GM19397 (cell line): ENCODE data around the gene NAT16.
A peak's percentile ranks its signal among the peaks of the same experiment; 100 is the strongest.
"Not testable (repeated sequence)": the region's sequence is repeated elsewhere in the genome, so short reads cannot be mapped to it uniquely, and the experiment has no call there.

ENCODE experiments used
- ATAC-seq: cut with Tn5 transposase; IDR thresholded peaks from one replicate; pipeline ENCODE4 v1.9.1; 2021; ENCODE audit warnings: mild to moderate bottlenecking, moderate library complexity; ENCODE audit not compliant: unreplicated experiment

NAT16 gene

GRCh38 chr7:101129603-101130117 lies 50.4 kb downstream of the NAT16 start:
- ATAC-seq, result no peak

- ATAC-seq, result no peak
Observed at GRCh38 chr7:101128040-101128834, 51.9 kb downstream of the NAT16 start.

- no peak for ATAC-seq
Observed at GRCh38 chr7:101127460-101128039, 52.5 kb downstream of the NAT16 start.

- ATAC-seq, result peak; percentile 29
Observed at GRCh38 chr7:101126651-101127459, 53.2 kb downstream of the NAT16 start, which contains the start of gene SERPINE1. SERPINE1 (plus strand) TSS chr7:101127104; CDS start chr7:101128394, 1,290 bp downstream.

- peak; percentile 56 for ATAC-seq
Observed at GRCh38 chr7:101125989-101126650, 54.0 kb downstream of the NAT16 start.

GRCh38 chr7:101124376-101125056 lies 55.6 kb downstream of the NAT16 start:
- no peak for ATAC-seq

- ATAC-seq, result no peak
Observed at GRCh38 chr7:101123703-101124068, 56.4 kb downstream of the NAT16 start.

GRCh38 chr7:101122933-101123702 lies 57.0 kb downstream of the NAT16 start:
- ATAC-seq, result no peak

- ATAC-seq, result no peak
Observed at GRCh38 chr7:101121991-101122932, 57.8 kb downstream of the NAT16 start.

GRCh38 chr7:101121631-101121990 lies 58.5 kb downstream of the NAT16 start:
- not testable (repeated sequence) for ATAC-seq
